K562 (cell line): ENCODE measurements around the gene PLEKHG4B. TPM values are rescaled to one million over a fixed set of nuclear protein-coding genes. Genes with fewer than 3 reads are reported as not detected.
A peak's percentile ranks its signal among the peaks of the same experiment; 100 is the strongest.

ENCODE experiments used
- ARHGAP35 ChIP-seq: fragments of 450-650 bp; IDR thresholded peaks from 2 replicates; pipeline ENCODE4 v1.6.1; 2018; ENCODE audit not compliant: partially characterized antibody
- BHLHE40 ChIP-seq: IDR thresholded peaks from 2 replicates; pipeline ENCODE4 v1.6.1; 2011; ENCODE audit warnings: low read length, improper control_type of control experiment
- E2F5 ChIP-seq: sonication (generic); formaldehyde crosslinking; IDR thresholded peaks from 2 replicates; pipeline ENCODE4 v1.8.0; 2022; ENCODE audit warnings: mild to moderate bottlenecking, missing genetic modification reagents
- ELK3 ChIP-seq: fragments of 450-650 bp; formaldehyde crosslinking; IDR thresholded peaks from 2 replicates; pipeline ENCODE4 v1.4.0; 2020; ENCODE audit warnings: mild to moderate bottlenecking
- FOXK2 ChIP-seq, 2 experiments: fragments of 450-650 bp; IDR thresholded peaks in 1 of 2; conservative IDR thresholded peaks in 1 of 2; 2 replicates each; pipeline ENCODE4 v1.6.1; 2016; ENCODE audit warnings: low read depth in 2 of 2, mild to moderate bottlenecking in 1 of 2
- JUND ChIP-seq, 2 experiments: IDR thresholded peaks; 2 replicates in 1 of 2; 3 replicates in 1 of 2; pipeline ENCODE4 v1.6.1; 2011; ENCODE audit warnings: borderline replicate concordance in 2 of 2, low read depth in 2 of 2, low read length in 2 of 2, improper control_type of control experiment in 1 of 2, missing biosample characterization in 1 of 2, missing genetic modification characterization in 1 of 2, missing genetic modification reagents in 1 of 2
- MYC ChIP-seq, 2 experiments: fragments of 250-450 bp in 1 of 2; sonication (Bioruptor Pico) in 1 of 2; IDR thresholded peaks; 2 replicates each; pipeline versions ENCODE4 v1.5.1 to v1.6.1; 2012 to 2021; ENCODE audit warnings: low read depth in 2 of 2, borderline replicate concordance in 1 of 2, improper control_type of control experiment in 1 of 2, low read length in 1 of 2, mild to moderate bottlenecking in 1 of 2, moderate library complexity in 1 of 2
- PHB ChIP-seq: fragments of 250-450 bp; sonication (Bioruptor Pico); IDR thresholded peaks from 2 replicates; pipeline ENCODE4 v1.5.0; 2021
- SRF ChIP-seq, 2 experiments: fragments of 250-450, 450-650 bp in 1 of 2; sonication (Bioruptor Pico) in 1 of 2; sonication (generic) in 1 of 2; formaldehyde crosslinking; IDR thresholded peaks; 2 replicates each; pipeline versions ENCODE4 v1.5.0 to v1.5.1; 2020 to 2022; ENCODE audit warnings: mild to moderate bottlenecking in 1 of 2, missing genetic modification reagents in 1 of 2
- STAG1 ChIP-seq: sonication (generic); formaldehyde crosslinking; IDR thresholded peaks from 2 replicates; pipeline ENCODE4 v1.5.0; 2020; ENCODE audit warnings: missing genetic modification reagents, borderline replicate concordance
- ZNF224 ChIP-seq: sonication (generic); formaldehyde crosslinking; IDR thresholded peaks from 2 replicates; pipeline ENCODE4 v1.8.0; 2022; ENCODE audit warnings: mild to moderate bottlenecking, missing genetic modification reagents
- ZNF316 ChIP-seq: fragments of 450-650 bp; IDR thresholded peaks from 2 replicates; pipeline ENCODE4 v1.6.1; 2016
- ZNF384 ChIP-seq: IDR thresholded peaks from 2 replicates; pipeline ENCODE4 v1.6.1; 2012; ENCODE audit warnings: low read depth, low read length, improper control_type of control experiment
- ZNF398 ChIP-seq: fragments of 250-450 bp; sonication (Bioruptor Pico); IDR thresholded peaks from 2 replicates; pipeline ENCODE4 v1.8.0; 2021; ENCODE audit warnings: moderate library complexity, mild to moderate bottlenecking, inconsistent platforms
- ZNF584 ChIP-seq: fragments of 200-800 bp; sonication (Bioruptor generic); IDR thresholded peaks from 2 replicates; pipeline ENCODE4 v1.6.1; 2016; ENCODE audit warnings: low read depth, mild to moderate bottlenecking, missing genetic modification characterization, missing compliant biosample characterization
- polyA plus RNA-seq, 8 experiments: library from polyadenylated mRNA; depleted of rRNA in 4 of 8; stranded (reverse) in 5 of 8; unstranded in 3 of 8; fragments of >200 nt; fragmentation: Nextera tagmentation in 2 of 8; fragmentation: Illumina TruSeq in 1 of 8; extraction: Ambion mirVana in 2 of 8; extraction: Trizol in 1 of 8; gene quantifications; 2 replicates each; pipeline versions ENCODE4 v1.2.1 to v1.2.3, GENCODE V29; 2011 to 2014; ENCODE audit warnings: inconsistent platforms in 1 of 8, missing spikeins in 1 of 8
- total RNA-seq, 7 experiments: library from RNA; depleted of rRNA in 6 of 7; stranded (reverse); fragments of >200 nt in 6 of 7; fragmentation: Illumina TruSeq in 2 of 7; extraction: Trizol in 2 of 7; gene quantifications; 2 replicates each; pipeline versions ENCODE4 v1.2.1 to v1.2.3, GENCODE V29; 2011 to 2021; ENCODE audit warnings: low replicate concordance in 1 of 7
- TF ChIP-seq, protein P1 (sequence below): fragments of 450-650 bp; IDR thresholded peaks from 2 replicates; pipeline ENCODE4 v1.7.0; 2016; ENCODE audit warnings: borderline replicate concordance
- TF ChIP-seq, protein P2 (sequence below): fragments of 450-650 bp; IDR thresholded peaks from 2 replicates; pipeline ENCODE4 v1.6.1; 2018; ENCODE audit not compliant: partially characterized antibody

Gene PLEKHG4B
- total and polyA plus RNA-seq, 9 of the 15 experiments (the other 6 are each of a cell fraction or from before 2014, with no cell fraction given): 0.02 TPM; not detected in 8

DNA sequence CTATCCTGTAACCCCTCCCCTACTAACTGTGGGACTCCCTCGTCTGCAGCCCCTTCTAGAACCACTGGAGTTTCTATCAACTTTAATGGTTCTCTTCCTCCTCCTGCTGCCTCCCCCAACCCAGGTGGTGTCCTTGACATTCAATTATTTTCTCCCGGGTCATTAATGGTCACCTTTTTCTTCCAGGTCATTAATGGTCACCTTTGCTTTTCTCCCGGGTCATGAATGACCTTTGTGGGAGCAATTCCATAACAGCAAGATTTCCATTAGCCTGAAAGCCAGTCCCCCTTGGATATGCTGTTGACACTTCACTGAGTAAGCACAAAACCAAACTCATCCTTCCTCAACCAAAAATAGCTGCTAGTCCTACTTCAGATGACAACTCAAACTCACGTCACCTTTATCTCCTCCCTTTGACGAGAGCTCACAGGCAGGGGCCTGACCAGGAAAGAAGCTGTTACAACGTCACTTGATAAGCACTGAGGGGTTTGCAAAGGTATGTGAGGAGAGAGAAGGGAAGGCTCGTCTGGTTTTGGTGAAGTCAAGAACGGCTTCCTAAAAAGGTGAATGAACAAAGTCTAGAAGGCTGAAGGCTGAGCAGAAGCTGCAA, 115.1 kb downstream of the PLEKHG4B start (continued):
- peak; percentile 49; the same call in 1 of the 2 replicates for TF ChIP-seq JUND (IDR thresholded peaks at IDR 0.05; ENCODE audit: borderline replicate concordance, low read depth, low read length)
- peak; percentile 45; the same call in 1 of the 3 replicates for TF ChIP-seq JUND (tag; IDR thresholded peaks at IDR 0.05; ENCODE audit: borderline replicate concordance, low read depth, low read length)
- TF ChIP-seq SRF (CRISPR knock-in tag; IDR thresholded peaks at IDR 0.05): peak in 1 of 2 experiments; percentile 64; a peak in 1 of 4 replicates
- no peak for TF ChIP-seq ZNF398 (CRISPR knock-in tag)
- no peak for TF ChIP-seq E2F5 (CRISPR knock-in tag)
- no peak for TF ChIP-seq ARHGAP35
- no peak for TF ChIP-seq PHB (CRISPR knock-in tag)
- TF ChIP-seq BHLHE40: 0 out of 2 replicates have a peak, but pooled peaks have one; percentile 10
- TF ChIP-seq MYC (IDR thresholded peaks at IDR 0.05; ENCODE audit: low read depth, low read length): no peak
- no peak for TF ChIP-seq MYC (CRISPR knock-in tag; IDR thresholded peaks at IDR 0.05; ENCODE audit: borderline replicate concordance, low read depth)
- TF ChIP-seq, protein P1, sequence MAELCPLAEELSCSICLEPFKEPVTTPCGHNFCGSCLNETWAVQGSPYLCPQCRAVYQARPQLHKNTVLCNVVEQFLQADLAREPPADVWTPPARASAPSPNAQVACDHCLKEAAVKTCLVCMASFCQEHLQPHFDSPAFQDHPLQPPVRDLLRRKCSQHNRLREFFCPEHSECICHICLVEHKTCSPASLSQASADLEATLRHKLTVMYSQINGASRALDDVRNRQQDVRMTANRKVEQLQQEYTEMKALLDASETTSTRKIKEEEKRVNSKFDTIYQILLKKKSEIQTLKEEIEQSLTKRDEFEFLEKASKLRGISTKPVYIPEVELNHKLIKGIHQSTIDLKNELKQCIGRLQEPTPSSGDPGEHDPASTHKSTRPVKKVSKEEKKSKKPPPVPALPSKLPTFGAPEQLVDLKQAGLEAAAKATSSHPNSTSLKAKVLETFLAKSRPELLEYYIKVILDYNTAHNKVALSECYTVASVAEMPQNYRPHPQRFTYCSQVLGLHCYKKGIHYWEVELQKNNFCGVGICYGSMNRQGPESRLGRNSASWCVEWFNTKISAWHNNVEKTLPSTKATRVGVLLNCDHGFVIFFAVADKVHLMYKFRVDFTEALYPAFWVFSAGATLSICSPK: no peak
- TF ChIP-seq, protein P2, sequence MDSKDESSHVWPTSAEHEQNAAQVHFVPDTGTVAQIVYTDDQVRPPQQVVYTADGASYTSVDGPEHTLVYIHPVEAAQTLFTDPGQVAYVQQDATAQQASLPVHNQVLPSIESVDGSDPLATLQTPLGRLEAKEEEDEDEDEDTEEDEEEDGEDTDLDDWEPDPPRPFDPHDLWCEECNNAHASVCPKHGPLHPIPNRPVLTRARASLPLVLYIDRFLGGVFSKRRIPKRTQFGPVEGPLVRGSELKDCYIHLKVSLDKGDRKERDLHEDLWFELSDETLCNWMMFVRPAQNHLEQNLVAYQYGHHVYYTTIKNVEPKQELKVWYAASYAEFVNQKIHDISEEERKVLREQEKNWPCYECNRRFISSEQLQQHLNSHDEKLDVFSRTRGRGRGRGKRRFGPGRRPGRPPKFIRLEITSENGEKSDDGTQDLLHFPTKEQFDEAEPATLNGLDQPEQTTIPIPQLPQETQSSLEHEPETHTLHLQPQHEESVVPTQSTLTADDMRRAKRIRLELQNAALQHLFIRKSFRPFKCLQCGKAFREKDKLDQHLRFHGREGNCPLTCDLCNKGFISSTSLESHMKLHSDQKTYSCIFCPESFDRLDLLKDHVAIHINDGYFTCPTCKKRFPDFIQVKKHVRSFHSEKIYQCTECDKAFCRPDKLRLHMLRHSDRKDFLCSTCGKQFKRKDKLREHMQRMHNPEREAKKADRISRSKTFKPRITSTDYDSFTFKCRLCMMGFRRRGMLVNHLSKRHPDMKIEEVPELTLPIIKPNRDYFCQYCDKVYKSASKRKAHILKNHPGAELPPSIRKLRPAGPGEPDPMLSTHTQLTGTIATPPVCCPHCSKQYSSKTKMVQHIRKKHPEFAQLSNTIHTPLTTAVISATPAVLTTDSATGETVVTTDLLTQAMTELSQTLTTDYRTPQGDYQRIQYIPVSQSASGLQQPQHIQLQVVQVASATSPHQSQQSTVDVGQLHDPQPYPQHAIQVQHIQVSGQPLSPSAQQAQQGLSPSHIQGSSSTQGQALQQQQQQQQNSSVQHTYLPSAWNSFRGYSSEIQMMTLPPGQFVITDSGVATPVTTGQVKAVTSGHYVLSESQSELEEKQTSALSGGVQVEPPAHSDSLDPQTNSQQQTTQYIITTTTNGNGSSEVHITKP: peak; percentile 5
- 0 out of 4 replicates have a peak, but pooled peaks of 1 of the 2 experiments have one; percentile 39 for TF ChIP-seq FOXK2 (conservative IDR thresholded peaks at IDR 0.05 in 1 of 2, IDR thresholded peaks at IDR 0.05 in 1 of 2; ENCODE audit: low read depth in 2 of 2)
- TF ChIP-seq ELK3 (CRISPR knock-in tag): no peak
- peak; percentile 92 for TF ChIP-seq ZNF316
- TF ChIP-seq ZNF584 (CRISPR knock-in tag): no peak
- no peak for TF ChIP-seq ZNF384
- TF ChIP-seq ZNF224 (CRISPR knock-in tag): no peak
- TF ChIP-seq STAG1 (CRISPR knock-in tag): no peak
